Heart right ventricle (tissue), 16 donors: ENCODE results near the gene DGKI. TPM values are rescaled to one million over a fixed set of nuclear protein-coding genes. Genes with fewer than 3 reads are reported as not detected.

Experiments used
- ATAC-seq, 8 donors: fragments of 200-7000 bp; cut with Tn5 transposase; one replicate each; pipeline ENCODE4 v1.9.1; 2020; ENCODE audit warnings: mild to moderate bottlenecking in 8 of 8, moderate library complexity in 8 of 8, moderate number of reproducible peaks in 1 of 8
- DNase-seq, 2 donors: peaks; one replicate each; pipeline ENCODE4 v3.0.0-alpha.2; 2020
- H3K27ac ChIP-seq, 10 donors: fragments of 200-600 bp; sonication (generic) in 2 of 10; one replicate each; pipeline versions ENCODE4 v1.5.0 to v1.8.0; 2020 to 2022; ENCODE audit warnings: mild to moderate bottlenecking in 3 of 10
- H3K27me3 ChIP-seq, 7 donors: fragments of 200-600 bp; one replicate each; pipeline ENCODE4 v1.8.0; 2021 to 2022; ENCODE audit warnings: mild to moderate bottlenecking in 2 of 7
- H3K36me3 ChIP-seq, 9 donors: fragments of 200-600 bp; sonication (generic) in 1 of 9; one replicate each; pipeline versions ENCODE4 v1.5.0 to v1.8.0; 2020 to 2022; ENCODE audit warnings: mild to moderate bottlenecking in 2 of 9
- H3K4me1 ChIP-seq, 9 donors: fragments of 200-600 bp; sonication (generic) in 1 of 9; one replicate each; pipeline versions ENCODE4 v1.5.0 to v1.8.0; 2020 to 2022; ENCODE audit warnings: mild to moderate bottlenecking in 4 of 9
- H3K4me3 ChIP-seq, 10 donors: fragments of 200-600 bp; sonication (generic) in 2 of 10; one replicate each; pipeline versions ENCODE4 v1.5.0 to v1.8.0; 2020 to 2022; ENCODE audit warnings: mild to moderate bottlenecking in 7 of 10, moderate library complexity in 2 of 10
- H3K9me3 ChIP-seq, 11 donors: fragments of 200-600 bp in 10 of 11; sonication (generic) in 2 of 11; one replicate each; pipeline versions ENCODE4 v1.5.0 to v1.8.0; 2013 to 2022; ENCODE audit warnings: mild to moderate bottlenecking in 2 of 11, control low read depth in 1 of 11, moderate library complexity in 1 of 11
- CTCF ChIP-seq, 9 donors: fragments of 200-600 bp; sonication (generic) in 2 of 9; IDR thresholded peaks; one replicate each; pipeline versions ENCODE4 v1.5.0 to v1.8.0; 2021 to 2022; ENCODE audit warnings: antibody characterized with exemption in 9 of 9, mild to moderate bottlenecking in 5 of 9, moderate library complexity in 1 of 9
- WGBS, 2 donors: extraction: QIAGEN DNeasy Blood & Tissue Kit; methylation state at CpG; one replicate each; pipeline ENCODE4 v1.1.7; 2013; ENCODE audit warnings: inconsistent platforms in 1 of 2; 5-methylcytosine and 5-hydroxymethylcytosine counted together
- intact Hi-C, 10 donors: fragments of 100-400 bp; cut with DNase I; formaldehyde crosslinking; loops; one replicate each; pipeline versions ENCODE4 v1.11.1 to v1.14.2; 2022
- polyA plus RNA-seq, 2 donors: library from polyadenylated mRNA; stranded (reverse); fragments of 200-250 nt; gene quantifications; one replicate each; pipeline ENCODE4 v1.2.3, GENCODE V29; 2013
- total RNA-seq, 10 donors: library from RNA; stranded (reverse); fragmentation: NEBNext Ultra II Directional in 3 of 10; extraction: Animal tissue kit (Norgen Biotek cat#: 25700) in 3 of 10; gene quantifications; one replicate each; pipeline versions ENCODE4 v1.2.1 to v1.2.4, GENCODE V29; 2021 to 2023
- donor health status: Arrhythmogenic right ventricular cardiomyopathy.
- donor health status: ischemic (EF 13 %, LVEDD 7.1; RV severe dilation, severe dysfunction).
- donor health status: healthy with polysubstance abuse.
- donor health status: DM: no; HTN: yes; CAD: no.
- donor health status: DM: no; HTN: no; CAD: no.
- donor health status: ischemic (EF 25% LVEDD 6.9; RV normal size, moderate dysfunction).
- donor health status: ischemic (EF 25% LVEDD 5.7; RV mildly dilated, moderate dysfunction).
- donor health status: healthy.
- donor health status: DM: yes; HTN: yes; CAD: no.
- donor health status: Ischemic cardiomyopathy.
- donor health status: ischemic (EF 35%, LVEDD 5.7; RV mildly dilated, moderate dysfunction).
- donor health status: nonischemic (EF 11% LVEDD 7.7; RV severe dilation, severe dysfunction).
- donor health status: DM: yes; HTN: yes; CAD: no.
- donor health status: PGD.
- donor health status: ischemic (EF 29% LVEDD 5.4; RV normal size, mild dysfunction).
- donor health status: nonischemic (EF 23%, LVEDD 6.1; RV moderate dilation, normal function).

The DGKI gene
- total and polyA plus RNA-seq, 12 donors, result 0.16 to 2.6 (median 1.2) TPM

GRCh38 chr7:137480401-137480800 is 366.4 kb downstream of the DGKI start:
- WGBS, 2 donors, result 88% methylated on average over 1 of the region's 1 CpG
- Histone ChIP-seq H3K27me3 (no peaks in the 10 kb centered on the region), H3K9me3 (peaks cover 0 to 3% (median 0%) of the 10 kb centered on the region in 11 donors), H3K27ac (no peak overlapping the region), H3K36me3 (no peaks in the 10 kb centered on the region), H3K4me3 (no peak overlapping the region), H3K4me1 (no peaks in the 10 kb centered on the region)
- ATAC-seq (no peak), DNase-seq (no peak)
- intact Hi-C loops, result no loop called here
- no peak for TF ChIP-seq CTCF (IDR thresholded peaks at IDR 0.05)

- Histone ChIP-seq H3K4me1 (no peaks in the 10 kb centered on the region), H3K4me3 (no peak overlapping the region), H3K27me3 (no peaks in the 10 kb centered on the region), H3K9me3 (no peaks in the 10 kb centered on the region), H3K27ac (no peak overlapping the region), H3K36me3 (no peaks in the 10 kb centered on the region)
- intact Hi-C loops, result no loop called here
- no peak for TF ChIP-seq CTCF (IDR thresholded peaks at IDR 0.05)
- peak in 1 of 8 donors; percentile 28 for ATAC-seq
- 60 to 80% methylated on average over 1 of the region's 1 CpG for WGBS, 2 donors
- no peak for DNase-seq
Measured at GRCh38 chr7:137476937-137477336, 369.8 kb downstream of the DGKI start.

GRCh38 chr7:137475966-137476365 is 370.8 kb downstream of the DGKI start:
- TF ChIP-seq CTCF (IDR thresholded peaks at IDR 0.05), result no peak
- H3K4me1 ChIP-seq, result no peaks in the 10 kb centered on the region
- ATAC-seq (no peak), DNase-seq (no peak)
- no peaks in the 10 kb centered on the region for H3K9me3 ChIP-seq
- no peaks in the 10 kb centered on the region for H3K27me3 ChIP-seq
- 85 to 87% methylated on average over 7 of the region's 7 CpGs for WGBS, 2 donors
- H3K27ac ChIP-seq, result no peak overlapping the region
- no peak overlapping the region for H3K4me3 ChIP-seq
- intact Hi-C loops, result no loop called here
- H3K36me3 ChIP-seq, result no peaks in the 10 kb centered on the region

GRCh38 chr7:137474540-137475026 is 372.2 kb downstream of the DGKI start:
- ATAC-seq, result no peak
- Histone ChIP-seq H3K27ac (no peak overlapping the region), H3K4me3 (no peak overlapping the region), H3K4me1 (peaks cover 0 to 9% (median 0%) of the 10 kb centered on the region in 9 donors), H3K9me3 (no peaks in the 10 kb centered on the region), H3K27me3 (no peaks in the 10 kb centered on the region), H3K36me3 (no peaks in the 10 kb centered on the region)
- TF ChIP-seq CTCF (IDR thresholded peaks at IDR 0.05), result no peak
- WGBS, 2 donors, result 81 to 82% methylated on average over 11 of the region's 11 CpGs
- DNase-seq, result no peak
- intact Hi-C loops, result no loop called here
